ENCODE results near the gene ATP2B2.

GRCh38 chr3:10383850-10384248, 121.5 kb downstream of the ATP2B2 start:
- no peak for TF ChIP-seq CTCF (IDR thresholded peaks at IDR 0.05; ENCODE audit: poor library complexity)
- TF ChIP-seq EZH2phosphoT487 (IDR thresholded peaks at IDR 0.05; ENCODE audit: low read depth, severe bottlenecking, unreplicated experiment) = no peak
